Renal cortical epithelial cell (primary cell): Measurements from ENCODE around the gene SOWAHB. TPM values are rescaled to one million over a fixed set of nuclear protein-coding genes. Genes with fewer than 3 reads are reported as not detected.
"Not testable (repeated sequence)": the region's sequence is repeated elsewhere in the genome, so short reads cannot be mapped to it uniquely, and the experiment has no call there.

Experiments
- DNase-seq: peaks from one replicate; pipeline ENCODE4 v3.0.0-alpha.2; 2011; ENCODE audit warnings: low read depth
- total RNA-seq: library from RNA; depleted of rRNA; stranded (reverse); fragments of >200 nt; gene quantifications from 2 replicates; pipeline ENCODE4 v1.2.3, GENCODE V29; 2014

SOWAHB gene
- total RNA-seq, 1 donor from 2014 or later: 6.9 TPM

GRCh38 chr4:76894537-76895255, 3.2 kb downstream of the SOWAHB start:
- no peak for DNase-seq

- DNase-seq: peak; percentile 70
Measured at GRCh38 chr4:76892601-76893000, 5.3 kb downstream of the SOWAHB start.

GRCh38 chr4:76892001-76892400, 5.9 kb downstream of the SOWAHB start:
- DNase-seq: no peak

GRCh38 chr4:76886848-76887441, 11.0 kb downstream of the SOWAHB start:
- DNase-seq: no peak

GRCh38 chr4:76886214-76886613, 11.7 kb downstream of the SOWAHB start:
- DNase-seq: no peak

- no peak for DNase-seq
Measured at GRCh38 chr4:76883147-76883546, 14.8 kb downstream of the SOWAHB start.

- DNase-seq: no peak
Measured at GRCh38 chr4:76882630-76883029, 15.3 kb downstream of the SOWAHB start.

- DNase-seq: no peak
Measured at GRCh38 chr4:76881375-76881774, 16.6 kb downstream of the SOWAHB start.

GRCh38 chr4:76879731-76880364, 18.1 kb downstream of the SOWAHB start:
- no peak for DNase-seq

GRCh38 chr4:76878641-76879165, 19.2 kb downstream of the SOWAHB start:
- DNase-seq: not testable (repeated sequence)

- DNase-seq: no peak
Measured at GRCh38 chr4:76874176-76874575, 23.8 kb downstream of the SOWAHB start.

- DNase-seq: no peak
Measured at GRCh38 chr4:76873495-76873894, 24.4 kb downstream of the SOWAHB start.

- DNase-seq: no peak
Measured at GRCh38 chr4:76872556-76872955, 25.4 kb downstream of the SOWAHB start.

- DNase-seq: not testable (repeated sequence)
Measured at GRCh38 chr4:76868780-76869179, 29.2 kb downstream of the SOWAHB start.

GRCh38 chr4:76867880-76868655, 29.9 kb downstream of the SOWAHB start:
- no peak for DNase-seq

- no peak for DNase-seq
Measured at GRCh38 chr4:76867377-76867776, 30.6 kb downstream of the SOWAHB start.

- no peak for DNase-seq
Measured at GRCh38 chr4:76866641-76867040, 31.3 kb downstream of the SOWAHB start.

- DNase-seq: no peak
Measured at GRCh38 chr4:76858319-76858718, 39.6 kb downstream of the SOWAHB start.

GRCh38 chr4:76857074-76857409, 40.9 kb downstream of the SOWAHB start:
- no peak for DNase-seq

- DNase-seq: peak; percentile 92
Measured at GRCh38 chr4:76856243-76857073, 41.5 kb downstream of the SOWAHB start.

GRCh38 chr4:76854858-76855257, 43.1 kb downstream of the SOWAHB start:
- no peak for DNase-seq
